ENCODE data around the gene MFSD2B.

GRCh38 chr2:24012521-24013188 lies 2.8 kb downstream of the MFSD2B start:
- TF ChIP-seq CTCF (conservative IDR thresholded peaks at IDR 0.05; ENCODE audit: low read length) (no peak), EZH2phosphoT487 (IDR thresholded peaks at IDR 0.05; ENCODE audit: borderline replicate concordance) (no peak)
